NCI-H2196 (cell line): Measurements from ENCODE around the gene FCRL3.

ENCODE experiments used
- DNase-seq: peaks from one replicate; lab custom pipeline; 2025; ENCODE audit not compliant: unreplicated experiment; lab: John Stamatoyannopoulos, UW

The FCRL3 gene

DNA sequence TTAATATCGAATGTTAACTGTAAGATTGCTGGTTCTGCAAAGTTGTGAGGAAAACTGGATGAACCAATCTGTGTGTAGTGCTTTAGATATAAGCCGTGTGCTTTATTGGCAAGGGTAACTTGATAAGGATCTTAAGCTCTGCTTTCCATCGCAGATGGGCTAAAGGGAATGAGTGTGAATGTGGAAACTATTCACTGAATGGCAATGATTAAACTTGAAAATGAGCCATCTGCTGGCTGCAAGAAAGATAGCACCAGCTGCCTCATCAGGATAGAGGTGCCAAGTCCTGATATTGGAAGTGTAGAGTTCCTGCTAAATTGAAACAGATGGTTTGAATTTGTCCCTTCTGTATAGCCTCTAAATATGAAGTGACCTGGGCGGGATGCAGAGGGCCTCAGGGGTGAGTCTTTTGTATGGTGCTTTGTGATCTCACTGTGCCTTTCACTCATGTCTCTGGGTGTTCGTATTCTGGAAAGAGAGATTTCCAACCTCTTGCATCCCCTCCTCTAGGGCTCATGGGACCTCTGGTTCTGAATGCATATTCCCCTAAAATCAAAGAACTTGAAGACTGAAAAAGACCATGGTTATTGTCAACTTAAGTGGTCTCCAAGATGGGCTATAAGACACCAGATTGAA, 9.2 kb downstream of the FCRL3 start:
- DNase-seq = peak; percentile 33

DNA sequence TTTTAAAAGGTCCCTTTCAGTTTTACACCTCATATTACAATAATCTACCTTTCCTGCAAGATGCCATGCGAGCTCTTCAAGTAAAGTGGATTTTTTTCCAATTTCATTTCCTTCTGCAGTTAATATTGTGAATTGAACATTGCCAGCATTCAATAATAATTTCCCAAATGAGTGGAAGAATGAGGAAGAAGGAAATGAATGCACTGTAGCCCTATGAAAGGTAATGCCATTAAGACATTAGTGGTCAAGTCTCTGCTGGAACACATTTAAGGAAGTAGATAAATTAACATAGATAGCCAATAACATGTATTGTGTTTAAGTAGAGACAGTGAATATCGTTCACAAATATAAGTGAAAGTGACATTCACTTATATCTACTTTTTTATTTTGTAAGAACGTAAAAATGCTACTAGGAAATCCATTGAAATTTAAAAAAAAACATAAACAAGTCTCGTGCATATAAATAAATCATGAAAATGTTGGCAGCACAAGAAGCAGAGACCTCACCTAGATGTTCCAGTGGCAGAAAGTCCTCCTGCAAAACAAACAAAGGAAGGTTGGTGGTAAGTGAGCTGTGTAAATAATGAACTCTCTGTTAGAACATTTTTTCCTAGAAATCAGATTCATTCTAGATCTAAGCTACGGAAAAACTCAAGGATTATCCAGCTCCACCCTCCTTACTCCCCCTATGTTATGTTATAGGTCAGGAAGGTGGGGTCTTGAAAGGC, 17.7 kb downstream of the FCRL3 start:
- DNase-seq = no peak

DNA sequence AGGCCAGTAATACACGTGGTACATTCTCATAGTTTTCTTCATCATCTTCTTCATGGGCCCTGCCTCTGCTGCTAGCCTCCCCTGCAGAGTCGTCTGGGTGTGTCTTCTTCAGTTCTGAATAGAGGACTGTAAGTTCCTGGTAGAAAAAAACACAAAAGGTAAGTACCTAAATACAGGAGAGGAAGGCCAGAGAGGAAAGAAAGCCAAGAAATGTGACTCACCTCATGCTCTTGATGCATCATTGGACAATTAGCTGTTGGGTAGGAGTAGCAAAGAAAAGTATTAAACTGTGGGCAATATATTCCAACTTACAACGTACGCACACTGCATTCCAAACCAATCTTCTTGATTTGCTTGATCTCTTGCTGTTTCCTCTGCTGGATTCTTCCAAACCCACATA, 21.8 kb downstream of the FCRL3 start:
- no peak for DNase-seq

DNA sequence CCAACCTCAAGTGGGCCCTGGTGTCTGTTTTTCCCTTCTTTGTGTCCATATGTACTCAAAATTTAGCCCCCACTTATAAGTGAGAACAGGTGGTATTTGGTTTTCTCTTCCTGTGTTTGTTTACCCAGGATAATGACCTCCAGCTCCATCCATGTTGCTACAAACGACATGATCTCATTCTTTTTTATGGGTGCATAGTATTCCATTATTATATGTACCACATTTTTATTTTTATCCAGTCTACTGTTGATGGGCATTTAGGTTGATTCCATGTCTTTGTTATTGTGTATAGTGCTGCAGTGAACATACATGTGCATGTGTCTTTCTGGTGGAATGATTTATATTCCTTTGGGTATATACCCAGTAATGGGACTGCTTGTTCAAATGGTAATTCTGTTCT, 27.6 kb downstream of the FCRL3 start:
- no peak for DNase-seq

GRCh38 chr1:157671895-157672294, 28.7 kb downstream of the FCRL3 start:
- no peak for DNase-seq

DNA sequence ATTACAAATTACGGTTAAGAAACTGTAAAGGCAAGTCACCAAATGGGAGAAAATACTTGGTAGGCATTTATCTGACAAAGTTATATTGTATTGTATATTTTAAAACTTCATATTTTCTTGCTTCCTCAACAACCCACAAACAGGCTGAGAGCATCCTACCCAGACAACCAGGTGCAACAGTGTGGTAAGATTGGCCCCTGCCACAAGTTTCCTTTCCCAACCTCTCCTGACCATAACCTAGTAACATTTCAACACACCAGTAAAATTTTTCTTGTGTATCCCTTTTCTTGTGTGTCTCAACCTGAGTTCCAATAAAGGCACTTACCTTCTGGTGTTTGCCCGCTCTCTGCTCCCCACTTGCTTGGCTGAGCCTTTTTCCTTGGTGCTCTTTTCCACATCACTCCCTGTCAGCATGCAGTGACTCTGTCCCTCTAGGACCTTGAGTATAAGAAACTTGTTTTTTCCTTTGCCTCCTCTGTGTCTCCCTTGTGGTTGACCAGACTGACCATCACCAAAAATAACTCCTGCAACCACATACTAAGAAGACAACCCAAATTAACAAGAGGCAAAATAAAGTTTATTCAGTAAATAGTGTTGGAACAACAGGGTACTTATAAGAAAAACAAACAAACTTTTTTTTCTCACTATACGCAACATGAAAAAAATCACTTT, 40.9 kb downstream of the FCRL3 start:
- no peak for DNase-seq

GRCh38 chr1:157658571-157658970, 42.0 kb downstream of the FCRL3 start:
- no peak for DNase-seq

DNA sequence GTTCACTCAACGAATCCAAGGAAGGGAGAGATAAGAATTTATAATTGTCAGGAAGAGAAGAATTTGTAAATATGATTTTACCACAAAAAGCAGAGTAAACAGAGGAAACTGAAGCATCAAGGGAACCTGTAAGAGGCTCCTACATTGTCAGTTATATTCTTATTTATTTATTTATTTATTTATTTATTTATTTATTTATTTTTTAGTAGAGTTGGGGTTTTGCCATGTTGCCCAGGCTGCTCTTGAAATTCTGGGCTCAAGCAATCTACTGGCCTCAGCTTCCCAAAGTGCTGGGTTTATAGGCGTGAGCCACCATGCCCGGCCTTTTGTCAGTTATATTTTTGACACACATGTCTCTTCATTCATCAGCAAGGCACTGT, 47.1 kb downstream of the FCRL3 start:
- DNase-seq = no peak

GRCh38 chr1:157652859-157653493, 47.6 kb downstream of the FCRL3 start:
- DNase-seq = no peak

GRCh38 chr1:157648317-157648716, 52.3 kb downstream of the FCRL3 start:
- DNase-seq = no peak

GRCh38 chr1:157646144-157646543, 54.4 kb downstream of the FCRL3 start:
- no peak for DNase-seq

- DNase-seq = no peak
Observed at GRCh38 chr1:157641177-157641576, 59.4 kb downstream of the FCRL3 start.

DNA sequence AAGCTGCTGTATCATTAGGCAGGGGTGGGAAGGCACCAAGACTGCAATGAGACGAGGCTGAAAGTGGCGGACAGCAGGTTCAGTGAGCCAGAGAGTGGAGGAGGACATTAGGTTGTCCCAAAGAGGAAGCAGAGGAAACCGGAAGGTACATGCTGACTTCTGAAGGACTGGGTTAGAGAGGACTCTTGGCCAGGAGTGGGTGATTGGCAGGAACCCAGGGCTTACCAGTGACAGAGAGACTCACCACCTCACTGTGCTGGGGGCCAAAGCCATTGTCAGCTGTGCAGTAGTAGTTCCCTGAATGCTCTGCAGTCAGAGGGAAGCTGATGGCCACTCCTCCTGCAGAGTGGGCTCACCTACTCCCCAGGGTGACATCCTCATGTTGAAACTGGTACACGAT, 60.8 kb downstream of the FCRL3 start:
- no peak for DNase-seq

GRCh38 chr1:157628773-157629172, 71.8 kb downstream of the FCRL3 start:
- DNase-seq = no peak
